Muscle of back (tissue), 11 donors: ENCODE results near the gene MPG. TPM values are rescaled to one million over a fixed set of nuclear protein-coding genes. Genes with fewer than 3 reads are reported as not detected.

Source experiments
- DNase-seq, 3 donors: peaks; one replicate each; pipeline versions ENCODE4 v3.0.0 to v3.0.0-alpha.2; 2013
- polyA plus RNA-seq, 10 donors: library from polyadenylated mRNA; unstranded; fragments of 120-200 nt; gene quantifications; one replicate each; pipeline ENCODE4 v1.2.1, GENCODE V29; 2013; ENCODE audit not compliant: insufficient read length in 10 of 10

The MPG gene
- polyA plus RNA-seq, 10 donors = 18.5 to 35.3 (median 24.2) TPM

GRCh38 chr16:79151-80054 is 1.4 kb downstream of the MPG start:
- no peak for DNase-seq

GRCh38 chr16:83060-83603 is 5.1 kb downstream of the MPG start:
- DNase-seq = no peak

- no peak for DNase-seq
Measured at GRCh38 chr16:83781-84615, 6.0 kb downstream of the MPG start.

- peak in 1 of 3 donors; percentile 57 for DNase-seq
Measured at GRCh38 chr16:84718-85406, 6.8 kb downstream of the MPG start.

- DNase-seq = no peak
Measured at GRCh38 chr16:85407-85782, 7.4 kb downstream of the MPG start.

- DNase-seq = no peak
Measured at GRCh38 chr16:85865-86264, 7.8 kb downstream of the MPG start.

- no peak for DNase-seq
Measured at GRCh38 chr16:86483-86952, 8.5 kb downstream of the MPG start.

GRCh38 chr16:88613-89012 is 10.6 kb downstream of the MPG start:
- no peak for DNase-seq

- no peak for DNase-seq
Measured at GRCh38 chr16:89391-90302, 11.6 kb downstream of the MPG start.

GRCh38 chr16:91484-91883 is 13.5 kb downstream of the MPG start:
- DNase-seq = no peak

- DNase-seq = no peak
Measured at GRCh38 chr16:92431-93339, 14.7 kb downstream of the MPG start.

GRCh38 chr16:94918-95265 is 16.9 kb downstream of the MPG start:
- no peak for DNase-seq

GRCh38 chr16:96935-97381 is 18.9 kb downstream of the MPG start:
- DNase-seq = peak; percentile 76 to 90 (median 86)

GRCh38 chr16:97822-98221 is 19.8 kb downstream of the MPG start:
- no peak for DNase-seq

- DNase-seq = no peak
Measured at GRCh38 chr16:100989-101388, 23.0 kb downstream of the MPG start.

GRCh38 chr16:101586-101985 is 23.6 kb downstream of the MPG start:
- DNase-seq = no peak

GRCh38 chr16:102060-102855 is 24.2 kb downstream of the MPG start:
- no peak for DNase-seq

- DNase-seq = no peak
Measured at GRCh38 chr16:104355-104754, 26.3 kb downstream of the MPG start.

GRCh38 chr16:104928-105327 is 26.9 kb downstream of the MPG start:
- no peak for DNase-seq
